HG03064 (cell line): ENCODE data around the gene SLC6A6.

ENCODE experiments used
- ATAC-seq: cut with Tn5 transposase; IDR thresholded peaks from one replicate; pipeline ENCODE4 v1.9.1; 2021; ENCODE audit warnings: low read depth; ENCODE audit not compliant: unreplicated experiment

The SLC6A6 gene

GRCh38 chr3:14448756-14449727 is 46.6 kb downstream of the SLC6A6 start:
- ATAC-seq: no peak

- ATAC-seq: no peak
These were observed 48.1 kb downstream of the SLC6A6 start for GRCh38 chr3:14450506-14450905.

GRCh38 chr3:14450922-14451606 is 48.7 kb downstream of the SLC6A6 start:
- ATAC-seq: no peak

- ATAC-seq: no peak
These were observed 49.7 kb downstream of the SLC6A6 start for GRCh38 chr3:14451844-14452739.

GRCh38 chr3:14452740-14453710 is 50.6 kb downstream of the SLC6A6 start:
- no peak for ATAC-seq

GRCh38 chr3:14453876-14454638 is 51.7 kb downstream of the SLC6A6 start:
- ATAC-seq: no peak

GRCh38 chr3:14454639-14455310 is 52.4 kb downstream of the SLC6A6 start:
- no peak for ATAC-seq

- ATAC-seq: no peak
These were observed 53.3 kb downstream of the SLC6A6 start for GRCh38 chr3:14455571-14456317.

GRCh38 chr3:14456794-14457193 is 54.4 kb downstream of the SLC6A6 start:
- no peak for ATAC-seq

- ATAC-seq: no peak
These were observed 55.1 kb downstream of the SLC6A6 start for GRCh38 chr3:14457481-14457880.

- no peak for ATAC-seq
These were observed 55.6 kb downstream of the SLC6A6 start for GRCh38 chr3:14457999-14458398.

- no peak for ATAC-seq
These were observed 56.2 kb downstream of the SLC6A6 start for GRCh38 chr3:14458434-14459275.

GRCh38 chr3:14459384-14459783 is 57.0 kb downstream of the SLC6A6 start:
- ATAC-seq: no peak

- no peak for ATAC-seq
These were observed 57.4 kb downstream of the SLC6A6 start for GRCh38 chr3:14459787-14460186.

- ATAC-seq: no peak
These were observed 58.1 kb downstream of the SLC6A6 start for GRCh38 chr3:14460342-14461005.
